ENCODE results near the gene TRANK1. TPM values are rescaled to one million over a fixed set of nuclear protein-coding genes. Genes with fewer than 3 reads are reported as not detected.
A peak's percentile ranks its signal among the peaks of the same experiment; 100 is the strongest.
"Not testable (repeated sequence)": the region's sequence is repeated elsewhere in the genome, so short reads cannot be mapped to it uniquely, and the experiment has no call there.

TRANK1 gene
- total and polyA plus RNA-seq, 12 donors = 5.0 to 28.0 (median 14.0) TPM

GRCh38 chr3:36941658-36942057 is 3.2 kb downstream of the TRANK1 start:
- intact Hi-C loops (cut with DNase I) = no loop called here
- 31 to 39% (median 37%) methylated on average over 3 of the region's 3 CpGs for WGBS, 4 donors
- Histone ChIP-seq H3K4me1 (replicated peaks in 1 of 2) (peaks cover 7 to 21% of the 10 kb centered on the region in 2 donors), H3K36me3 (replicated peaks in 1 of 2) (no peaks in the 10 kb centered on the region), H3K4me3 (no peak overlapping the region), H3K27ac (peak overlapping the region in 1 of 5 donors; percentile 14), H3K27me3 (no peaks in the 10 kb centered on the region), H3K9me3 (replicated peaks in 1 of 3) (no peaks in the 10 kb centered on the region)
- DNase-seq = peak in 3 of 7 donors; percentile 23 to 59 (median 36)
- TF ChIP-seq POLR2A (IDR thresholded peaks at IDR 0.05) = no peak
- TF ChIP-seq CTCF (IDR thresholded peaks at IDR 0.05) = no peak

GRCh38 chr3:36941162-36941561 is 3.7 kb downstream of the TRANK1 start:
- H3K36me3 ChIP-seq (replicated peaks in 1 of 2) = no peaks in the 10 kb centered on the region
- no peaks in the 10 kb centered on the region for H3K27me3 ChIP-seq
- peaks cover 7 to 21% of the 10 kb centered on the region in 2 donors for H3K4me1 ChIP-seq (replicated peaks in 1 of 2)
- intact Hi-C loops (cut with DNase I) = no loop called here
- 57 to 65% (median 64%) methylated on average over 2 of the region's 2 CpGs for WGBS, 4 donors
- DNase-seq = no peak
- H3K9me3 ChIP-seq (replicated peaks in 1 of 3) = no peaks in the 10 kb centered on the region
- H3K27ac ChIP-seq = peak overlapping the region in 2 of 5 donors; percentile 14 to 30
- TF ChIP-seq CTCF (IDR thresholded peaks at IDR 0.05) (no peak), POLR2A (IDR thresholded peaks at IDR 0.05) (no peak)
- no peak overlapping the region for H3K4me3 ChIP-seq

- no peak for TF ChIP-seq POLR2A (IDR thresholded peaks at IDR 0.05)
- TF ChIP-seq CTCF (IDR thresholded peaks at IDR 0.05) = no peak
- intact Hi-C loops (cut with DNase I) = no loop called here
- Histone ChIP-seq H3K4me1 (replicated peaks in 1 of 2) (peaks cover 7 to 15% of the 10 kb centered on the region in 2 donors), H3K27me3 (no peaks in the 10 kb centered on the region), H3K36me3 (replicated peaks in 1 of 2) (no peaks in the 10 kb centered on the region), H3K27ac (no peak overlapping the region), H3K9me3 (replicated peaks in 1 of 3) (no peaks in the 10 kb centered on the region), H3K4me3 (no peak overlapping the region)
- no peak for DNase-seq
- WGBS, 4 donors = 75 to 94% (median 89%) methylated on average over 1 of the region's 1 CpG
Observed at GRCh38 chr3:36937492-36937891, 7.4 kb downstream of the TRANK1 start.

- Histone ChIP-seq H3K4me1 (replicated peaks in 1 of 2) (no peaks in the 10 kb centered on the region), H3K27ac (no peak overlapping the region)
- no peak for DNase-seq
Observed at GRCh38 chr3:36933540-36934296, 11.1 kb downstream of the TRANK1 start.

GRCh38 chr3:36931424-36931823 is 13.4 kb downstream of the TRANK1 start:
- intact Hi-C loops (cut with DNase I) = not testable (repeated sequence)

More at GRCh38 chr3:36933540-36934296, 11.1 kb downstream of the TRANK1 start:
- Histone ChIP-seq H3K4me3 (no peak overlapping the region), H3K36me3 (replicated peaks in 1 of 2) (no peaks in the 10 kb centered on the region), H3K27me3 (no peaks in the 10 kb centered on the region), H3K9me3 (replicated peaks in 1 of 3) (no peaks in the 10 kb centered on the region)
- TF ChIP-seq CTCF (IDR thresholded peaks at IDR 0.05) (no peak), POLR2A (IDR thresholded peaks at IDR 0.05) (no peak)
- intact Hi-C loops (cut with DNase I) = no loop called here

More at GRCh38 chr3:36931424-36931823, 13.4 kb downstream of the TRANK1 start:
- H3K4me1 ChIP-seq (replicated peaks in 1 of 2); DNase-seq; H3K27me3 ChIP-seq; H3K4me3 ChIP-seq; H3K36me3 ChIP-seq (replicated peaks in 1 of 2); H3K27ac ChIP-seq; H3K9me3 ChIP-seq (replicated peaks in 1 of 3): not testable (repeated sequence)
- WGBS, 4 donors = 78 to 92% (median 91%) methylated on average over 1 of the region's 1 CpG

Data from adrenal gland (tissue), 12 donors.